SJCRH30 (cell line): ENCODE measurements around the gene CDK2AP2. TPM values are rescaled to one million over a fixed set of nuclear protein-coding genes. Genes with fewer than 3 reads are reported as not detected.
"Not testable (repeated sequence)": the region's sequence is repeated elsewhere in the genome, so short reads cannot be mapped to it uniquely, and the experiment has no call there.

Source experiments
- DNase-seq, 2 experiments: peaks; one replicate each; pipeline ENCODE4 v3.0.0-alpha.2; 2015 to 2020
- H3K27ac ChIP-seq: fragments of 250-450 bp; sonication (Bioruptor Pico); 2 replicates; pipeline ENCODE4 v1.5.1; 2020; ENCODE audit warnings: mild to moderate bottlenecking, moderate library complexity
- H3K27me3 ChIP-seq: fragments of 250-450 bp; sonication (Bioruptor Pico); 2 replicates; pipeline ENCODE4 v1.5.1; 2020; ENCODE audit warnings: mild to moderate bottlenecking, moderate library complexity
- H3K36me3 ChIP-seq: fragments of 250-450 bp; sonication (Bioruptor Pico); 2 replicates; pipeline ENCODE4 v1.5.1; 2020; ENCODE audit warnings: mild to moderate bottlenecking, moderate library complexity
- H3K4me1 ChIP-seq: fragments of 250-450 bp; sonication (Bioruptor Pico); 2 replicates; pipeline ENCODE4 v1.5.1; 2020; ENCODE audit warnings: mild to moderate bottlenecking, moderate library complexity
- H3K4me3 ChIP-seq: fragments of 250-450 bp; sonication (Bioruptor Pico); 2 replicates; pipeline ENCODE4 v1.5.1; 2020; ENCODE audit warnings: mild to moderate bottlenecking, moderate library complexity
- H3K9me3 ChIP-seq: fragments of 250-450 bp; sonication (Bioruptor Pico); replicated peaks from 2 replicates; pipeline ENCODE4 v1.5.1; 2020; ENCODE audit warnings: mild to moderate bottlenecking, moderate library complexity
- total RNA-seq: library from RNA; depleted of rRNA; stranded (reverse); fragments of >200 nt; shearing (Covaris generic); gene quantifications from 2 replicates; pipeline ENCODE4 v1.2.3, GENCODE V29; 2014

CDK2AP2 gene
- total RNA-seq, 1 experiment from 2014 or later = 15.9 TPM

DNA sequence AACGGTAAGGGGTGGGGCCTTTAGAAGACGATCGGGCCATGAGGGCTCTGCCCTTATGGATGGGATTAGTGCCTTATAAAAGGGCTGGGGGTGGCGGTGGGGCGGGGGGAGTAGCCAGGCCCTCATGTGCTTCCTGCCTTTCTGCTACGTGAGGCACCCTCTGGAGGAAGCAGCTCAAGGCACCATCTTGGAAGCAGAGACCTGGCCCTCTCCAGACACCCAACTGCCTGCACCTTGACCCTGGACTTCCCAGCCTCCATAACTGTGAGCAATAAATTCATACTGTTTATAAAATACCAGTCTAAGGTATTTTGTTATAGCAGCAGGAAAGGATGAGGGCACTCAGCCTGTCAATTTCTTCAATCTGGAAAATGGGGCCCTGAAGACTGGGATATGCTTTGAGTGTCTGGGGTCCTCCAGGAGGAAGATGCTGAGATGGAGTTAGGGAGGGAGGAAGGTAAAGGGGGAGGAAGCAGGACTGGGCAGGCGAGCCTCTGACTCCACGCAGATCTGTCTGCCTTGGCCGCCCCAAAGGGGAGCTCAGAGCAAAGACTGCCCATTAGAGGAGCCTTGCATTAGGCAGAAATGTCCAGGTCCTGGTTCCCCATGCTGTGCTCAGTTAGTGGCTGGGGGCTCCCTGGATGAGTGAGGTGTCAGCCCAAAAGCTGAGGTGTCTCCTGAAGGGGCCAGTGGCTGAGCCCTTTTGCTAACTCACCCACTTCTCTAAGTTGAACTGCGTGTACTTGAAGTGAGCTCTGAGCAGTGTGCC lies 10.0 kb upstream of the CDK2AP2 start:
- Histone ChIP-seq H3K4me1 (no peaks in the 10 kb centered on the region), H3K4me3 (no peak overlapping the region), H3K27ac (no peak overlapping the region), H3K9me3 (no peaks in the 10 kb centered on the region), H3K36me3 (no peaks in the 10 kb centered on the region), H3K27me3 (peaks cover 11% of the 10 kb centered on the region; the same call in 1 of the 2 replicates)
- DNase-seq = no peak

DNA sequence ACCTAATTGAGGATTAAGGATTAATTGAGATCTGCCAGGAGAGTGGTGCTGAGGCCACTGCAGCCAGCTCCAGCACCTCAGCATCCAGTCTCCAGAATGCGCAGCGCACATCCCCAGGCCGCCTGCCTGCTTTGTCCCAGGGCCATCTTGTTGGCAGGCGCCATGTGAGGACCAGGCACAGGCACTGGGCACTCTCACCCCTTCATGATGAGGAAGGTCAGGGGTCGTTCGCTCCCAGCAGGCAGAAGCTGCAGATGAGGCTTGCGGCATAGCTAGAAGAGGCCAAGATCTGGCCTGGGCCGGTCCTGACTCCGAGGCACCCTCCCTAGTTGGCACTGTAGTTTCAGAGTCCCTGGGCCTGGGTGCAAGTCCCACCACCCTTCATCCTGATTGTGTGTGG lies 8.8 kb upstream of the CDK2AP2 start:
- Histone ChIP-seq H3K36me3 (no peaks in the 10 kb centered on the region), H3K27ac (no peak overlapping the region), H3K4me1 (no peaks in the 10 kb centered on the region), H3K27me3 (peaks cover 11% of the 10 kb centered on the region; the same call in 1 of the 2 replicates), H3K4me3 (no peak overlapping the region), H3K9me3 (no peaks in the 10 kb centered on the region)
- DNase-seq = no peak

GRCh38 chr11:67514116-67514515 lies 6.2 kb upstream of the CDK2AP2 start:
- Histone ChIP-seq H3K27ac (no peak overlapping the region), H3K4me3 (no peak overlapping the region), H3K27me3 (peaks cover 11% of the 10 kb centered on the region; the same call in 1 of the 2 replicates), H3K36me3 (no peaks in the 10 kb centered on the region), H3K4me1 (no peaks in the 10 kb centered on the region), H3K9me3 (no peaks in the 10 kb centered on the region)
- no peak for DNase-seq

DNA sequence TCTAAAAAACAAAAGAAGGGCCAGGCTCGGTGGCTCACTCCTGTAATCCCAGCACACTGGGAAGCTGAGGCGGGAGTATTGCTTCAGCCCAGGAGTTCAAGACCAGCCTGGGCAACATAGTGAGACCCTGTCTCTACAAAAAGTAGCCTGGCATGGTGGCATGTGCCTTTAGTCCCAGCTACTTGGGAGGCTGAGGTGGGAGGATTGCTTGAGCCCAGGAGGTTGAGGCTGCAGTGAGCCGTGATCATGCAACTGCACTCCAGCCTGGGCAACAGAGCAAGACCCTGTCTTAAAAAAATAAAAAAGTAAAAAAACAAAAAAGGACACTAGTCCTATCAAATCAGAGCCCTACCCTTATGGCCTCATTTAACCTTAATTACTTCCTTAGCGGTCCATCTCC lies 3.6 kb upstream of the CDK2AP2 start:
- not testable (repeated sequence) for H3K4me3 ChIP-seq, H3K9me3 ChIP-seq, H3K4me1 ChIP-seq, H3K27ac ChIP-seq, DNase-seq, H3K36me3 ChIP-seq
- peaks cover 11% of the 10 kb centered on the region; the same call in 1 of the 2 replicates for H3K27me3 ChIP-seq

DNA sequence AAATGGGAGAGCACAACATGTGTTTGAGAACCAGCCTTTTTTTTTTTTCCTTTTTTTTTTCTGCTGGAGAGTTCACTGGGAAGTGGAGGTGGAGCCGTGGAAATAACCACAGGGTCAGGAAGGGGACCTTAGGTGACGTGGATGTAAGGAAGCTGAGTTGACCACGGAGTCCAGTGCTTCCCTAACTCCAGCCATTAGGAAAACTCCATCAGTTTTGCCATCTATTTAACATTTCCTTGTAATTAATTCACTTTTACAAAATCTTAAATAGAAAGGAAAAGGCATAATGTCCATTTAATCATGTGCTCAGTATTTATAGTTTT lies 2.0 kb upstream of the CDK2AP2 start:
- no peak for DNase-seq
- H3K9me3 ChIP-seq = no peaks in the 10 kb centered on the region
- H3K4me1 ChIP-seq = no peaks in the 10 kb centered on the region
- 0 out of 2 replicates have a peak, but pooled peaks cover under 1% of the 10 kb centered on the region for H3K27me3 ChIP-seq
- H3K36me3 ChIP-seq = no peaks in the 10 kb centered on the region
- H3K27ac ChIP-seq = no peak overlapping the region
- no peak overlapping the region for H3K4me3 ChIP-seq

DNA sequence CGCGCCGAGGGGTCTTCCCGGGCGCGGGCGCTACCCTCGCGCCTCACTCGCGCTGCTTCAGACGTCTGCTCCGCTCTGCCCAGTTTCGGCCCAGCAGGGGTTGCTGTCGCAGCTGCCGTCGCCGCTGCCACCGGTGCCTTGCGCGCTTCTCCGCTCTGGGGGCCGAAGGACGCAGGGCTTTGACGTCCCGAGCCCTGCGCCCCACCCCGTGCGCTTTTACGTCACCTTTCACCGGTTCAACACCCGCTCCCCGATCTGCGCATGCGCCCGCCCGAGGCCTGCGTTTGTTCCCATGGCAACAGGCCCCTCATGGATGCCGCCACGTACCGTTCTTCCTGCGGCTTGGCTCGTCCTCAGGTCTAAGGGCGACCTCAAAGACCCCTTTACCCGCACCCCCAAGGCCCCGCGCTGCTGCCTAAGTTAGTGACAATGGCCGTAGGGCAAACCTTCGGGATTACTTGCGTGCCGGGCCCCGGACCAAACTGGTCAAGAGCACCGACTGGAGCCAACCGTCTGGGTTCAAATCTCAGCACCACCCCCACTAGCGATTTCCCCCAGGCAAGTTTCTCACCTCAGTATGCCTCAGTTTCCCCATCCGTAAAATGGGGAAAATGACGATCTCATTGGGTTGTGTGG lies 642 bp upstream of the CDK2AP2 start:
- no peaks in the 10 kb centered on the region for H3K27me3 ChIP-seq
- DNase-seq = peak; percentile 97
- H3K4me1 ChIP-seq = no peaks in the 10 kb centered on the region
- no peaks in the 10 kb centered on the region for H3K36me3 ChIP-seq
- peak overlapping the region; percentile 91 for H3K4me3 ChIP-seq
- peak overlapping the region; percentile 68 for H3K27ac ChIP-seq
- H3K9me3 ChIP-seq = no peaks in the 10 kb centered on the region

- H3K27ac ChIP-seq = no peak overlapping the region; the same call in 1 of the 2 replicates
- no peak for DNase-seq
Measured at GRCh38 chr11:67507242-67507863, 609 bp downstream of the CDK2AP2 start.

DNA sequence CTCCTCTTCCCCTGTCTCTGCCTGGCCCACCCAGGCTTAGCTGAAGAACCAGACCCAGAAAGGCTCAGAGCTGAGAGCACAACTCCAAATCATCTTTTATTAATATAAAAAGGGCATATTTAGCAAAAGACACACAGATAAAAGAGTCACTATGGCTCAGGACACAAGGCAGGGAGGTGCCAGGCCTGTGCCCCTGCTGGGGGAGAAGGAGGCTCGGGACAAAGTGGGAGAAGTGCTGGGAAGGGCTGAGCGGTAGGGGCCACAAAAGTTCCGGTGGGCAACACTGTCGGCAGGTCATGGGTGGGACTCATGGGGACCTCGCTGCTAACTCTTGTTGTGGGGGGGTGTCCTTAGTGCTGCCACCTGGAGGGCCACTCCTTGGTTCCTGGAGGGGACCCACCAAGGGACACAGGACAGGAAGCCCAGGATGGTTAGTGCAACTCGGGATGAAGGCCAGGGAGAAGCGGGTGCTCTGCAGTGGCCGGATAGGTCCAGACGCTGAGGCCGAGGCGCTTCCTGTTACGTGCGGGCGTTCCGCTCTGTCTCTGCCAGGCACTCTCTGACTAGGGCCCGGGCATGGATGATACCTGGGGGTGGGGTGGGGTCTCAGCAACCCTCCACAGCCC lies 1.4 kb downstream of the CDK2AP2 start:
- H3K27ac ChIP-seq = no peak overlapping the region
- no peaks in the 10 kb centered on the region for H3K36me3 ChIP-seq
- H3K27me3 ChIP-seq = no peaks in the 10 kb centered on the region
- DNase-seq = no peak
- no peak overlapping the region for H3K4me3 ChIP-seq
- H3K9me3 ChIP-seq = no peaks in the 10 kb centered on the region
- no peaks in the 10 kb centered on the region for H3K4me1 ChIP-seq

More at GRCh38 chr11:67507242-67507863, 609 bp downstream of the CDK2AP2 start:
- no peaks in the 10 kb centered on the region for H3K9me3 ChIP-seq
- no peaks in the 10 kb centered on the region for H3K4me1 ChIP-seq
- H3K27me3 ChIP-seq = no peaks in the 10 kb centered on the region
- H3K4me3 ChIP-seq = peak overlapping the region; percentile 91
- no peaks in the 10 kb centered on the region for H3K36me3 ChIP-seq

DNA sequence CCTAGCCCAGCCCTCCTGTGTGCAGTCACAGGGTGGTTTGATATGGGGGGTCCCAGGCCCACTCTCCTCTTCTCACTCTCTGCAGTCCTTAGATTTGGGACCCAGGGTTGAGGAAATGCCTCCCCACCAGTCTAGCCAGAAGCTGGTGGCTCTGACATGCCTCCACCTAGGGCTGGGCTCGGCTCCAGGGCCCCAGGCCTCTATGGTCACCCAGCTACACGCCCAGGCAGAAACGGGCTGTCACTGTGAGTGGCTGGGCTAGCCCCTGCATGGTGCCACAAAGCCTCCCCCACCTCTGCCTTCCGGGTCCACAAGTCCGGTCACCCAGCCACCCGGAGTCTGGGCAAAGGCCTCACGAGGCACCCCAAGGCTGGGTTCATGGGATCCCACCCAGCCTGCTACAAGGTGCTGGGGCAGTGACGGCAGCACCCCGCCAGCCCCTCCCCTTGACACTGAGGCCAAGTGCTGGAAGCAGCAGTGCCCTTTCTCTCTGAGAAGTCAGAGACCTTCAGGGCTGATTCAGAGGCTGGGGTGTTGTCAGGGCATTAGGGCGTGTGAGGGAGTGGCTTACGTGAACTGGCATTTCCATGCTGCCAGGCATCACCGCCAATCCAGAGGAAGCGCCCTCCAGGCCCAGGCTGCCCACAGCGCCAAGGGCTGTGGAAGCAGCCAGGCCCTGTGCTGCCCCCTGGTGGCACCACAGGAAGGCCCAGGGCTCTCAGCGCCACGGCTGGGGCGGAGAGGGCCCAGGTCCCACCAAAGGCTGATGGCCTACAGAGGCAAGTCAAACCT lies 2.2 kb downstream of the CDK2AP2 start:
- DNase-seq = peak; percentile 68 to 80

GRCh38 chr11:67504950-67505581 lies 2.9 kb downstream of the CDK2AP2 start, which contains the start of gene PITPNM1:
PITPNM1 (minus strand) TSS chr11:67505363; CDS start chr11:67504180, 1,183 bp downstream.
- no peaks in the 10 kb centered on the region for H3K4me1 ChIP-seq
- no peak within 1 kb of the TSS for H3K27ac ChIP-seq
- no peaks in the 10 kb centered on the region for H3K36me3 ChIP-seq
- H3K27me3 ChIP-seq = no peaks in the 10 kb centered on the region
- peak within 1 kb of the TSS; percentile 62 for H3K4me3 ChIP-seq
- peak; percentile 37 to 54 for DNase-seq
- H3K9me3 ChIP-seq = no peaks in the 10 kb centered on the region

More for the DNA sequence above, 2.2 kb downstream of the CDK2AP2 start:
- H3K36me3 ChIP-seq = no peaks in the 10 kb centered on the region
- H3K4me1 ChIP-seq = no peaks in the 10 kb centered on the region
- H3K4me3 ChIP-seq = peak overlapping the region; percentile 62
- H3K27ac ChIP-seq = no peak overlapping the region
- H3K27me3 ChIP-seq = no peaks in the 10 kb centered on the region
- H3K9me3 ChIP-seq = no peaks in the 10 kb centered on the region

DNA sequence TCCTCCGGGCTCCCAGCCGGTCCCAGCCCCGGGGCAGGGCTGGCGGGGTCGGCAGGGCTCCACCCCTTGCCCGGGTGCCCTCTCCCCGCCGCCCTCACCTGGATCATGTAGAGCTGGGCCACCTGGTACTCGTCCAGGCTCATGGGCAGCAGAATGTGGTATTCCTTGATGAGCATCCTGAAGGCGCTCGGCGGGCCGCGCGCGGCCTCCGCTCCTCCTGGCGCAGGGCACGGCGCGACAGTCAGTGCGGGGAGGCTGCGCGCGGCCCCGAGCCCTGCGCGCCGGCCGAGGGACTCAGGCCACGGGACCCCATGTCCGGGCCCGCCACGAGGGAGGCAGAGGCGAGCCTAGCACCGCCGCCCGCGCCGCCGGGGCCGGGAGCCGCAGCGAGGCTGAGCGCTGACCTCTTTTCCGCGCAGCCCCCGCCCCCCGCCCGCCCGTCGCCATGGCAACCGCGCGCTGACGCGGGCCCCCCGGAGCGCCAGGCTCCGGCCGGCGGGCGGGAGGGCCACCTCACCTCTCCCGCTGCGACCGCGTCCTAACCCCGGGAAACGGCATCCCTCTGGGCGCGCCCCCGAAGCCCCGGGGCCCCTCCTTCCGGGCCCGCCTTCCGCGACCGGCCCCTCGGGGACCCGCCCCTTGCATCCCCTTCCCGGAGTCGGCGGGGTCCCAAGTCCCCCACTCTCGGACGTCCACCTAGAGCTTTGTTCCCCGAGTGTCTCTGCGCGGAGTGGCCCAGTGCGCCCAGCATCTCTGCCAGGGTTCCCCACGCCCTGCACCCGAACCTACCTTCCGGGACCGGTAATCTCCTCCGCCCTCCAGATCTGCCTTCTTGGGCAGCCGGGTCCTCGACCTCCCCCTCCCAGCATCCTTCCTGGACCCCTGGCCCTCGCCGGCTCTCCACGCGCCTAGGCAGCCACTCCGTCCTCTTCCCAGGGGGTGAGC lies 3.7 kb downstream of the CDK2AP2 start:
- no peaks in the 10 kb centered on the region for H3K4me1 ChIP-seq
- no peak overlapping the region for H3K27ac ChIP-seq

DNA sequence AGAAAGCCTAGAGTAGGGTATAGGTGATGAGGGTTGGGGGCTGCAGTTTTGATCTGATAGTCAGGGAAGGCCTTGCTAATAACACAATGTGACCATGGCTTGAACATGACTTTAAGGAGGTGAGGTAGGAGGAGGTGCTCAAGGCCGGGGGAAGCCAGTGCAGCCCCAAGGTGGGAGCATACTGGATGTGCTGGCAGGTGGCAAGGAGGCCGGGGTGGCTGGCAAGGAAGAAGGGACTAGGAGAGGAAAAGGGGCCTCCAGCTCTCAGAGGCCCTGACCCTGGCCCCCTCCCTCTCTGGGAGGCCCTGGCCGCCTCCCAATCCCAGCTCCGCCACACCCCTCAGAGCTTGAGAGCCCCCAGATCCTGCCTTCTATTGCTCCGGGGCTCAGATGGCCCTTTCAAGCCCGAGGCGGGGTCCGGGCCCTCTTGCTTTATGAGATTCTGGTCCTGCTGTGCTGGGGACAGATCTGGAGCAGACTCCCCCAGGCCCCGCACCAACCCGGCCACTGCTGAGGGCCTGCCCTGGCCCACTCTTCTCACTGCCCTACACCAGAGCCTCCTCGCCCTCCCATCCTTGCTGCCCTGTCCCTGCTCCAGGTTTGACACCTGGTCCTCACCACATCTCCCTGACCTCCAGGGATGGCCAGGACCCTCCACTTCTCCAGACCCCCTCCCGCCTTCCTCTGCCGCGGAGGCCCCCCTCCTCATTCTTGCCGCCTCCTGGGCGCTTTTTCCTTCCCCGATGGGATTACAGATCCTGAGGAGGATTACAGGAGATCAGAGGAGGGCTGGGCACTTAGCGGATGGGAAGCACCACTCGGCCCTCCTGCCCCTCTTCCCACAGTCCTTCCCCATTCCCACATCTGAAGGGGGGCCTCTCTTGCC lies 4.6 kb downstream of the CDK2AP2 start:
- H3K9me3 ChIP-seq = no peaks in the 10 kb centered on the region
- H3K36me3 ChIP-seq = no peaks in the 10 kb centered on the region
- H3K27ac ChIP-seq = no peak overlapping the region
- H3K4me3 ChIP-seq = peak overlapping the region; percentile 62
- H3K27me3 ChIP-seq = no peaks in the 10 kb centered on the region
- no peak for DNase-seq
- no peaks in the 10 kb centered on the region for H3K4me1 ChIP-seq

More for the DNA sequence above, 3.7 kb downstream of the CDK2AP2 start:
- Histone ChIP-seq H3K27me3 (no peaks in the 10 kb centered on the region), H3K9me3 (no peaks in the 10 kb centered on the region), H3K4me3 (peak overlapping the region; percentile 62), H3K36me3 (no peaks in the 10 kb centered on the region)
- DNase-seq = peak in 1 of 2 experiments; percentile 23
